HepG2 (cell line): Measurements from ENCODE around the gene CREBZF. TPM values are rescaled to one million over a fixed set of nuclear protein-coding genes. Genes with fewer than 3 reads are reported as not detected.
A peak's percentile ranks its signal among the peaks of the same experiment; 100 is the strongest.

Experiments
- JUN ChIP-seq: sonication (generic); formaldehyde crosslinking; IDR thresholded peaks from 2 replicates; pipeline ENCODE4 v1.4.0; 2020; ENCODE audit warnings: mild to moderate bottlenecking, missing genetic modification reagents
- RCOR2 ChIP-seq: IDR thresholded peaks from 2 replicates; pipeline ENCODE4 v1.6.1; 2016; ENCODE audit warnings: missing biosample characterization, missing genetic modification reagents
- TAF15 ChIP-seq: fragments of 200-400 bp; formaldehyde crosslinking; IDR thresholded peaks from one replicate; pipeline ENCODE4 v1.6.1; 2018; ENCODE audit warnings: mild to moderate bottlenecking, low read depth, low read length; ENCODE audit not compliant: poor library complexity, severe bottlenecking
- polyA plus RNA-seq, 8 experiments: library from polyadenylated mRNA; depleted of rRNA in 3 of 8; stranded (reverse) in 7 of 8; unstranded in 1 of 8; fragments of >200 nt; fragmentation: Illumina TruSeq in 4 of 8; extraction: Trizol in 4 of 8; gene quantifications; 2 replicates each; pipeline versions ENCODE4 v1.2.1 to v1.2.3, GENCODE V29; 2011 to 2016; ENCODE audit warnings: low read depth in 4 of 8, missing spikeins in 1 of 8, mixed read lengths in 1 of 8; ENCODE audit not compliant: insufficient read depth in 1 of 8
- total RNA-seq, 5 experiments: library from RNA; depleted of rRNA; stranded (reverse); fragments of >200 nt; fragmentation: Illumina TruSeq; extraction: Trizol; gene quantifications; 2 replicates each; pipeline ENCODE4 v1.2.3, GENCODE V29; 2016; ENCODE audit warnings: low read depth in 1 of 5
- TF ChIP-seq, protein P1 (sequence below): sonication (generic); formaldehyde crosslinking; IDR thresholded peaks from 2 replicates; pipeline ENCODE4 v1.4.0; 2020; ENCODE audit warnings: missing genetic modification reagents, borderline replicate concordance
- TF ChIP-seq, protein P2 (sequence below): sonication (generic); formaldehyde crosslinking; IDR thresholded peaks from 2 replicates; pipeline ENCODE4 v1.5.0; 2020; ENCODE audit warnings: missing genetic modification reagents, mild to moderate bottlenecking, borderline replicate concordance
- TF ChIP-seq, protein P3 (sequence below): sonication (generic); formaldehyde crosslinking; IDR thresholded peaks from 2 replicates; pipeline ENCODE4 v1.5.1; 2020; ENCODE audit warnings: missing genetic modification reagents, mild to moderate bottlenecking, borderline replicate concordance

The CREBZF gene
- total and polyA plus RNA-seq, 2 of the 13 experiments (the other 11 are each of a cell fraction or from before 2014, with no cell fraction given) = 30.6 to 43.1 TPM

DNA sequence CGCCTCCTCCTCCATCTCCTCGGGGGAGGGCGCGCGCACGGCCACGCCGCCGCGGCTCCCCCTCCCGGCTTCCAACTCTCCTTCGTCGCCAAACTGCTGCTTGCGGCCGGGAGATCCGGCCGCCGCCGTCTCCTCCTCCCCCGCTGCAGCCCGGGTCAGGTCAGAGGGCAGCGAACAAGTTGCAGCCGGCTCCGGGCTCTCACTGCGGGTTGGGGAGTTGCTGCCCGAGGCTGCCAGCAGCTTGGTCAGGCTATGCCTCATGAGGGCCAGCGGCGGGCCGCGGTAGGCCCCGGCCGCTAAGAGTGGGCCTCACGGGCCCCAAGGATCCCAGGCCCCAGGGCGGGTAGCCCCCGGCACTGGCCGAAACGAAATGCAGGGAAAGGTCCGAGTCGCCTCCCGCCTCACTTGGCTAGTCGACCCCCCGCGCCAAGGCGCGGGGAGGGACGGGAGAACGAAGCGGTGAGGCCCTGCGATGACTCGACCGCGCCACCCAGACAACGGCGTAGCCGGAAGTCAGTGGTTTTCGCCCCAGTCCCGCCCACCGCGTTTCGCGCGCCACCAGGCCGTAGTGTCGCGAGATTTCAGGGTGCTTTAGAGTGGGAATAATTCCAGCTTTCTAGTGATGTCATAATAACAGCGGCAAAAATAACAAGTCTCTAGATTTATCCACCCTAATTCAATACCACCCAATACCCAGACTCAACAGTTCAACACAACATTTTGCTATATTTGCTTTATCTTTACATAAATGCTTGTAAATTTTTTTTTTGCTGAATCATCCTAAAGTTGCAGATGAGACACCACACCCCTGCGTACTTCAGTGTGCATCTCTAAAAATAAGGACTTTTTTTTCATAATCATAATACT is at the start of gene CREBZF (continued):
- TF ChIP-seq, protein P1, sequence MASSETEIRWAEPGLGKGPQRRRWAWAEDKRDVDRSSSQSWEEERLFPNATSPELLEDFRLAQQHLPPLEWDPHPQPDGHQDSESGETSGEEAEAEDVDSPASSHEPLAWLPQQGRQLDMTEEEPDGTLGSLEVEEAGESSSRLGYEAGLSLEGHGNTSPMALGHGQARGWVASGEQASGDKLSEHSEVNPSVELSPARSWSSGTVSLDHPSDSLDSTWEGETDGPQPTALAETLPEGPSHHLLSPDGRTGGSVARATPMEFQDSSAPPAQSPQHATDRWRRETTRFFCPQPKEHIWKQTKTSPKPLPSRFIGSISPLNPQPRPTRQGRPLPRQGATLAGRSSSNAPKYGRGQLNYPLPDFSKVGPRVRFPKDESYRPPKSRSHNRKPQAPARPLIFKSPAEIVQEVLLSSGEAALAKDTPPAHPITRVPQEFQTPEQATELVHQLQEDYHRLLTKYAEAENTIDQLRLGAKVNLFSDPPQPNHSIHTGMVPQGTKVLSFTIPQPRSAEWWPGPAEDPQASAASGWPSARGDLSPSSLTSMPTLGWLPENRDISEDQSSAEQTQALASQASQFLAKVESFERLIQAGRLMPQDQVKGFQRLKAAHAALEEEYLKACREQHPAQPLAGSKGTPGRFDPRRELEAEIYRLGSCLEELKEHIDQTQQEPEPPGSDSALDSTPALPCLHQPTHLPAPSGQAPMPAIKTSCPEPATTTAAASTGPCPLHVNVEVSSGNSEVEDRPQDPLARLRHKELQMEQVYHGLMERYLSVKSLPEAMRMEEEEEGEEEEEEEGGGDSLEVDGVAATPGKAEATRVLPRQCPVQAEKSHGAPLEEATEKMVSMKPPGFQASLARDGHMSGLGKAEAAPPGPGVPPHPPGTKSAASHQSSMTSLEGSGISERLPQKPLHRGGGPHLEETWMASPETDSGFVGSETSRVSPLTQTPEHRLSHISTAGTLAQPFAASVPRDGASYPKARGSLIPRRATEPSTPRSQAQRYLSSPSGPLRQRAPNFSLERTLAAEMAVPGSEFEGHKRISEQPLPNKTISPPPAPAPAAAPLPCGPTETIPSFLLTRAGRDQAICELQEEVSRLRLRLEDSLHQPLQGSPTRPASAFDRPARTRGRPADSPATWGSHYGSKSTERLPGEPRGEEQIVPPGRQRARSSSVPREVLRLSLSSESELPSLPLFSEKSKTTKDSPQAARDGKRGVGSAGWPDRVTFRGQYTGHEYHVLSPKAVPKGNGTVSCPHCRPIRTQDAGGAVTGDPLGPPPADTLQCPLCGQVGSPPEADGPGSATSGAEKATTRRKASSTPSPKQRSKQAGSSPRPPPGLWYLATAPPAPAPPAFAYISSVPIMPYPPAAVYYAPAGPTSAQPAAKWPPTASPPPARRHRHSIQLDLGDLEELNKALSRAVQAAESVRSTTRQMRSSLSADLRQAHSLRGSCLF (CRISPR knock-in tag) = 0 out of 2 replicates have a peak, but pooled peaks have one; percentile 24
- TF ChIP-seq, protein P2, sequence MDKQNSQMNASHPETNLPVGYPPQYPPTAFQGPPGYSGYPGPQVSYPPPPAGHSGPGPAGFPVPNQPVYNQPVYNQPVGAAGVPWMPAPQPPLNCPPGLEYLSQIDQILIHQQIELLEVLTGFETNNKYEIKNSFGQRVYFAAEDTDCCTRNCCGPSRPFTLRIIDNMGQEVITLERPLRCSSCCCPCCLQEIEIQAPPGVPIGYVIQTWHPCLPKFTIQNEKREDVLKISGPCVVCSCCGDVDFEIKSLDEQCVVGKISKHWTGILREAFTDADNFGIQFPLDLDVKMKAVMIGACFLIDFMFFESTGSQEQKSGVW (CRISPR knock-in tag) = no peak
- TF ChIP-seq, protein P3, sequence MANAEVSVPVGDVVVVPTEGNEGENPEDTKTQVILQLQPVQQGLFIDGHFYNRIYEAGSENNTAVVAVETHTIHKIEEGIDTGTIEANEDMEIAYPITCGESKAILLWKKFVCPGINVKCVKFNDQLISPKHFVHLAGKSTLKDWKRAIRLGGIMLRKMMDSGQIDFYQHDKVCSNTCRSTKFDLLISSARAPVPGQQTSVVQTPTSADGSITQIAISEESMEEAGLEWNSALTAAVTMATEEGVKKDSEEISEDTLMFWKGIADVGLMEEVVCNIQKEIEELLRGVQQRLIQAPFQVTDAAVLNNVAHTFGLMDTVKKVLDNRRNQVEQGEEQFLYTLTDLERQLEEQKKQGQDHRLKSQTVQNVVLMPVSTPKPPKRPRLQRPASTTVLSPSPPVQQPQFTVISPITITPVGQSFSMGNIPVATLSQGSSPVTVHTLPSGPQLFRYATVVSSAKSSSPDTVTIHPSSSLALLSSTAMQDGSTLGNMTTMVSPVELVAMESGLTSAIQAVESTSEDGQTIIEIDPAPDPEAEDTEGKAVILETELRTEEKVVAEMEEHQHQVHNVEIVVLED = peak; percentile 88
- TF ChIP-seq JUN (CRISPR knock-in tag) = peak; percentile 58; the same call in 1 of the 2 replicates
- no peak for TF ChIP-seq RCOR2 (CRISPR knock-in tag)
- TF ChIP-seq TAF15 = no peak
- TF ChIP-seq, all 625 proteins: peak for 290
